Activated naive CD4-positive, alpha-beta T cell treated with Interleukin-2 at 50 U/mL for 16 hours (primary cell): ENCODE results near the gene ANKRD16.
"Not testable (repeated sequence)": the region's sequence is repeated elsewhere in the genome, so short reads cannot be mapped to it uniquely, and the experiment has no call there.

ENCODE experiments used
- DNase-seq: peaks from one replicate; pipeline ENCODE4 v3.0.0-alpha.2; 2020

Gene ANKRD16

GRCh38 chr10:5871596-5871995, 18.1 kb downstream of the ANKRD16 start:
- DNase-seq = no peak

DNA sequence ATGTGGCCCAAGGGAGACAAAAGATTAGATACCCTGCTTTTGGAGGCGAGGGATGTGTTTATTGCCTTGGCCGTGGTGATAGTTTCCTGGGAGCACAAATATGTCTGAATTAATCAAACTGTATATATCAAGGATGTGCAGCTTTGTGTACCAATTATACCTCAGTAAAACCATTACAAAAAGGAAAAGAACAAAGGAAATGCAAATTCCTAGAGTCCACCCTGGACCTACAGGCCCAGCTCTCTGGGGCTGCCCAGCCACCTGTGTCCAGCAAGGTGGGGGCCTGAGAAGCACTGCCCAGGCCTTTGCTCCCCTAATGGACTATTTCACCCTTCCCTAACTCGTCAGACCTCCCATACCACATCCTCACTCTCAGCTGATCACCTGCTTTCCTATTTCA, 20.5 kb downstream of the ANKRD16 start:
- no peak for DNase-seq

- not testable (repeated sequence) for DNase-seq
Observed at GRCh38 chr10:5868383-5868782, 21.3 kb downstream of the ANKRD16 start.

GRCh38 chr10:5867091-5867615, 22.5 kb downstream of the ANKRD16 start:
- DNase-seq = not testable (repeated sequence)

- not testable (repeated sequence) for DNase-seq
Observed at GRCh38 chr10:5866451-5867081, 23.1 kb downstream of the ANKRD16 start.

GRCh38 chr10:5862981-5863685, 26.6 kb downstream of the ANKRD16 start:
- DNase-seq = not testable (repeated sequence)

DNA sequence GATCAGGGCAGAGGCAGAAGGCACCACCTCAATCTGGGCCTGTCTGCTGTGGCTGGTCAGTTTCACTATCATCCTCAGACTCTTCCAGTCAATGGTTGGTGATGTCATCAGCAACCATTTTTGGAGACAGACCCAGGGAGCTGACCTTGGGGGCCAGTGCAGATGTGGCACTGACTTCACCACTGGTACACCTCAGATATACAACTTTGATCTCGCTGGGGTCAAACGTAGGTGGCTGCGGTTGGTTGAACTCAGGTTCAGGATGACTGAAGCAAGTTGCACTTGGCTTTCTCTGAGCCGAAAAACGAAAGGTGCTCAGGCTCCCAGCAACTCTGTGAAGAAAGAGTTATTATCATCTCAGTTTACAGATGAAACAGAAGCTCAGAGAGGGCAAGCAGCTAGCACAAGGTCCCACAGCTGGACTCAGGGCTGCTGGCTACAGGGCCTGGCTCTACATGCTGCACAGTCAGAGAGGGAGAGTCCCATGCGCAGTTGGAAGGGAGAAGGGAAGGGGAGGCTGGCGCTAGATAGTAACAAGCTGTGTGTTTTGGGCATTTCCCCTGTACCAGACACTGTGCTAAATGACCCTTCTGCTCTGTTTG, 27.2 kb downstream of the ANKRD16 start:
- no peak for DNase-seq

DNA sequence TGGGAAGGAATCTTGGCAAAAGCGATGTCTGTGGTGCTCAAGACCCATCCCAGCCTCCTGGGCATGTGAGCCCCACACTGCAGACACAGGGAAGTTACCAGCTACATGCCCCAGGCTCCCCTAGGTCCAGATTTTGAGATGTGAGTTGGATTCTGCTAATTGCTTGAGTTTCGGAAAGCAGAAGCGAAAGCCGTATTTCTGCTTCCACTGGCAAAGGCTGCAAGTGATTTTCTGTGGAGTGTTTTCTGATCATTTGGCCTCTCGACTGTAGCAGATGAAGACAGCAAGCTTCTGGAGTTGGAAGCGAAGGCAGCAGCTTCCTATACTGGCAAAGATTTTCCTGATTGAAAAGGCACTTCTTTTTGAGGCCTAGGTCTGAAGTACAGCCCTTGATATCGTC, 29.6 kb downstream of the ANKRD16 start:
- DNase-seq = no peak

- DNase-seq = no peak
Observed at GRCh38 chr10:5858811-5859210, 30.9 kb downstream of the ANKRD16 start.

DNA sequence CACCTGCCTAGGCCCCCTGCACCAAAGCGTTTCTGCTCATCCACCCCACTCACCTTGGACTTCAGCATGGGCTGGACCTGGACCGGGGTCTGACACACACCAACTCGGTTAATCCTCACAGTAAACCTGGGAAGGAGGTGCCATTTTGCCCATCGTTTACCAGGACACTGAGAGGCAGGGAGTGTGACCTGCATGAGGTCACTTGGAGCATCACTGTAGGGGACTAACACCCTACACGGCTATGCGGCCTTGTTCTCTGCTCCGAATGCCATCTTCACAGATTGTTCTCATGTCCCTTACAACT, 33.0 kb downstream of the ANKRD16 start:
- no peak for DNase-seq

GRCh38 chr10:5855979-5856700, 33.6 kb downstream of the ANKRD16 start:
- DNase-seq = no peak

- DNase-seq = no peak
Observed at GRCh38 chr10:5854131-5854475, 35.6 kb downstream of the ANKRD16 start.

DNA sequence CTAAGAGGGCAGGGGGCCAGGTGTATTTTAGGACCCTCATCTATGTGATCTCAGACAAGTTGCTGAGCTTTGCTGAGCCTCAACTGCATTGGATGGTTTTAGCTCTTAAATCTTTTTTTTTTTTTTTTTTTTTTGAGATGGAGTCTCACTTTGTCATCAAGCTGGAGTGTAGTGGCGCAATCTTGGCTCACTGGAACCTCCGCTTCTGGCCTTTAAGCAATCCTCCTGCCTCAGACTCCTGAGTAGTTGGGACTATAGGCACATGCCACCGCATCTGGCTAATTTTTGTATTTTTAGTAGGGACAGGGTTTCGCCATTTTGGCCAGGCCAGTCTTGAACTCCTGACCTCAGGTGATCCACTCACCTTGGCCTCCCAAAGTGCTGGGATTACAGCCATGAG, 43.0 kb downstream of the ANKRD16 start:
- DNase-seq = not testable (repeated sequence)

DNA sequence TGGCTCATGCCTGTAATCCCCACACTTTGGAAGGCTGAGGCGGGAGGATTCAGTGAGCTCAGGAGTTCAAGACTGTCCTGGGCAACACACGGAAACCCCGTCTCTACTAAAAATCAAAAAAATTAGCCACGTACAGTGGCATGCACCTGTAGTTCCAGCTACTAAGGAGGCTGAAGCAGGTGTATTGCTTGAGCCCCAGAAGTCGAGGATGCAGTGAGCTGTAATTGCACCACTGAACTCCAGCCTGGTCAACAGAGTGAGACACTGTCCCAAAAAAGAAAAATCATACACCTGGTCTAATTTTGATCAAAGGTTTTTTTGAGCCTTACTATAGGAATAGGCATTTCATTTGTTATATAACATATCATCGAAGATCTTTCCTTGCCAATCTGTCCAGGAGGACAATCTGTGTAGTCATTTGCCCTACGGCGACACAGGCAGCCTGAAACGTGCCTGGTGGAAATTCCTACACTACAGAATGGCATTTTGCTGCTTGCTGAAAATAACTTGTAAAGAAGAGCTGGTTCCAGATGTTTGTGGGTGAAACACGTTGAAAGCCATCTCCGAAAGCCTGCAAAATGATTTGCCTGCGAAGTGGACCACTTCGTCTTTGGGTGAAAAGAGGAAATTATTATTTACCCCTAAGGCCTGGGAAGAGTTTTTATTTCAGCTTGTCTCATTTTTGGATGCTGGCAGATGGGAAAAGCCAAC, 45.2 kb downstream of the ANKRD16 start:
- DNase-seq = no peak

GRCh38 chr10:5843686-5844344, 45.9 kb downstream of the ANKRD16 start:
- DNase-seq = no peak

GRCh38 chr10:5841965-5842364, 47.7 kb downstream of the ANKRD16 start:
- no peak for DNase-seq

DNA sequence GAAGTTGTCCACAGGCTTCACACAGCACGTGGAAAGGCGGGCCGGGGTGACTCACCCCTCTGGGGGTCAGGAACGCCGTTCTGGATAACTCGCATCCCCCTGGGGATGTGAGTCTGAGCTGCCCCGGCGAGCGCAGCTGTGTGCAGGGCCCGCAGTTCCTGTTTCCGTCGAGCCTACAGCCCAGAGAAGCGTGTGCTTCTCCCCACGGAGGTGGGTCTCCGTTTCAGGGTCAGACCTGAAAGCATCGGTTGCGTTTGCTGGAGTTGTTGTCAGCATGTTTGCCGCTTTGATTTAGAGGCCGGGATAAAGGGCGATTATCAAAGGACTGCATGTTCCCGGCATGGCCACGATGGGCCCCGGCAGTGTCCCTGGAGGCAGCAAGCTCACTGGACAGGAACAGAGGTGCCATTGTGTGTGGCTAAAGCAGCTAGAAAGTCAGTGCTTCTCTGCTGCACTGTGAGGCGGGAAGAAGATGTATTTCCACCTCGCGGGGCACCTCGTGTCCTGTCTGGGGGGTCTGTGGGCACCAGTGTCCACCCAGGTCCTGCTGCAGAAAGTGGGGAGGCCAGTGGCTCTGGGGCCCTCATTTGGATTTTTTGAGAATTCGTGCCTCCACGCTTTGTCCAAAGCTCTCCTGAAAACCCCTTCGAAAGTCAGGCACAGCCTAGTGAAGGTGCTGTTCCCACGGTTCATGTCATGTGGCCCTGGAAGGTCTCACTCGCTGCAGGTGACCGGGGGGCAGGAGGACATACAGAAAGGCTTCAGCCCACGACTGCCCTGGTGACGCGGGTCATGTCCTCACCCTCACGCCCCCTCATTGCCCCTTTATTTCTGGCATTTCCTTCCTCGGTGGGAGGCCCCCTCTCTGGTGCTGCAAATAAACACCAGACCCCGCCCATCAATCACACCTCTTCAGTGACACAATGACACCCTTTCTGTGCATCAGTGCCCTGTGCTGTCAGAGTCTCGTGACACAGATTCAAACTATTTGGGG, 49.1 kb downstream of the ANKRD16 start:
- no peak for DNase-seq

DNA sequence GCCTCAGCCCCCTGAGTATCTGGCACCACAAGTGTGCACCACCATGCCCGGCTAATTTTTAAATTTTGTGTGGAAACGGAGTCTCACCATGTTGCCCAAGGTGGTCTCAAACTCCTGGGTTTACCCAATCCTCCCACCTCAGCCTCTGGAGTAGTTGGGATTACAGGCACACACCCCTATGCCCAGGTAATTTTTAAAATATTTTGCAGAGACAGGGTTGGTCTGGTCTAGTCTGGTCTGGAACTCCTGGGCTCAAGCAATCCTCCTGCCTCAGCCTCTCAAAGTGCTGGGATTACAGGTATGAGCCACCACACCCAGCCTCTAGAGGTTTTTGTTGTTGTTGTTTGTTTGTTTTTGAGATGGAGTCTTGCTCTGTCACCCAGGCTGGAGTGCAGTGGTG, 53.5 kb downstream of the ANKRD16 start:
- not testable (repeated sequence) for DNase-seq

DNA sequence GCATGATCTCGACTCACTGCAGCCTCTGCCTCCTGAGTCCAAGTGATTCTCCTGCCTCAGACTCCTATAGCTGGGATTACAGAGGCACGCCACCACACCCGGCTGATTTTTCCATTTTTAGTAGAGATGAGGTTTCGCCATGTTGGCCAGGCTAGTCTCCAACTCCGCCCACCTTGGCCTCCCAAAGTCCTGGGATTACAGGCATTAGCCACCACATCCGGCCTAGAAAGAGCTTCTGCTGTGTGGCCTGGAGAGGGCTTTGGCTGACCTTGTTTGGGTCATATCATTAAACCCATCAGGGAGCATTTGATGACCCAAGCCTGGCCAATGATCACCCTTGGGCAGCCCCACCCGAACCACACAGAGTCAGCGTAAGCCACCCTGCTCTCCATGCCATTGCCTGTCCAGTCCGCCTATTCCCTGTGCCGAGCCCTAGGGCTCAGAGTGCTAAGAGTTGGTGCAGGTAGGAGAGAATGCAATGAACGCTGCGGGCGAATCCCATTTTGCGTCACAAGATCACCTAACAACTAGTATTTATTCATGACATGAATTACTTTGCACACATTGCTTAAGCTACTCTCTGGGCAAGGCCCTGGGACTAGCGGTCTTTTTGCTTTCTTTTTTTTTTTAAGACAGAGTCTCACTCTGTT, 54.1 kb downstream of the ANKRD16 start:
- no peak for DNase-seq

DNA sequence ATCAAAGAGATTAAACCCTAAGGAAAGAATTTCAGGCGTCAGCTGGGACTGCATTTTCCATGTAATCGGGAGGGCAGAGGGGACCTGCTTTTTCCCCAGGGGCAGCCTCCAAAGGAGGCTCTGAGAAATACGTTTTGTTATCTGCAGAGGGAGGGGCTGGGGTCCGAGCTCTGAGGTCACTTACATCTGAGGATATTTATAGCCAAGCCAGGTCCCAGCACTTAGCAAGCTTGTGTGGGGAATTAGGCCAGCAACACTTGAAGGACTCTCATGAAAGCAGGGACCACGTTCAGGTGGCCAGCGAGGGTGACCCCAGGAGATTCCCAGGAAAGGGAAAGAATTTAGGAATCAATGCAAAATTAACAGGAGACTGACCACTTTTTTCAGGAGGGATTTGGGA, 55.9 kb downstream of the ANKRD16 start:
- DNase-seq = no peak

GRCh38 chr10:5832946-5833345, 56.7 kb downstream of the ANKRD16 start:
- no peak for DNase-seq
